HepG2 (cell line): ENCODE data around the gene SLC25A22. TPM values are rescaled to one million over a fixed set of nuclear protein-coding genes. Genes with fewer than 3 reads are reported as not detected.

Experiments used
- ATAC-seq: fragments of 200-7000 bp; cut with Tn5 transposase; 3 replicates; pipeline ENCODE4 v1.9.1; 2020; ENCODE audit warnings: mild to moderate bottlenecking, moderate library complexity
- BruUV-seq: library from RNA; stranded (reverse); fragments of 400-500 nt; replicated peaks from 2 replicates; lab custom pipeline; 2021; lab: Mats Ljungman, UMichigan
- CTCF ChIA-PET: fragments of 300-600 bp; formaldehyde crosslinking; extraction: SDS; loops from one replicate; lab custom pipeline; 2021; ENCODE audit warnings: low total read pairs, inconsistent platforms, low intra/inter-chr PET ratio; lab: Yijun Ruan, JAX
- POLR2A ChIA-PET: fragments of 350-600 bp; sonication (Branson Sonifier 250); formaldehyde crosslinking; loops from one replicate; lab custom pipeline; 2020; ENCODE audit warnings: antibody characterized with exemption, inconsistent platforms; lab: Yijun Ruan, JAX
- DNase-seq: peaks from one replicate; pipeline ENCODE4 v3.0.0-alpha.2; 2015; ENCODE audit warnings: low spot score
- FAIRE-seq: peaks from 3 replicates; lab custom pipeline; 2011; peaks lifted over from hg19 to GRCh38; lab: Jason Lieb, UNC
- H2AFZ ChIP-seq: one replicate; pipeline ENCODE4 v1.6.1; 2011; ENCODE audit warnings: low read length, inconsistent platforms
- H3K27ac ChIP-seq: fragments of 300-600 bp; 3 replicates; pipeline ENCODE4 v1.8.0; 2011; ENCODE audit warnings: mixed run types, mild to moderate bottlenecking, mixed read lengths, low read length, inconsistent platforms; ENCODE audit not compliant: insufficient read depth; ENCODE audit errors: extremely low read length
- H3K27me3 ChIP-seq, 2 experiments: fragments of 200-600 bp in 1 of 2; 2 replicates in 1 of 2; 3 replicates in 1 of 2; pipeline versions ENCODE4 v1.6.0 to v1.8.0; 2011; ENCODE audit warnings: low read length in 2 of 2, mild to moderate bottlenecking in 2 of 2, moderate library complexity in 2 of 2, inconsistent platforms in 1 of 2; ENCODE audit not compliant: insufficient read depth in 2 of 2, control insufficient read depth in 1 of 2
- H3K36me3 ChIP-seq, 2 experiments: fragments of 200-600 bp in 1 of 2; replicated peaks in 1 of 2; 2 replicates in 1 of 2; 3 replicates in 1 of 2; pipeline versions ENCODE4 v1.5.1 to v1.8.0; 2011; ENCODE audit warnings: low read length in 2 of 2, inconsistent platforms in 1 of 2; ENCODE audit not compliant: insufficient read depth in 2 of 2, control insufficient read depth in 1 of 2
- H3K4me1 ChIP-seq: 2 replicates; pipeline ENCODE4 v1.5.1; 2012; ENCODE audit warnings: low read length, inconsistent platforms; ENCODE audit not compliant: insufficient read depth
- H3K4me2 ChIP-seq: 2 replicates; pipeline ENCODE4 v1.6.0; 2011; ENCODE audit warnings: low read depth, low read length, inconsistent platforms
- H3K4me3 ChIP-seq, 3 experiments: fragments of 200-600 bp in 1 of 3; sonication (generic), shearing (Covaris generic) in 1 of 3; replicated peaks in 1 of 3; 2 replicates each; pipeline ENCODE4 v1.5.1; 2011 to 2016; ENCODE audit warnings: low read length in 3 of 3, inconsistent platforms in 2 of 3, low read depth in 2 of 3, mild to moderate bottlenecking in 2 of 3, control low read depth in 1 of 3, mixed read lengths in 1 of 3; ENCODE audit not compliant: insufficient read depth in 1 of 3
- H3K79me2 ChIP-seq: one replicate; pipeline ENCODE4 v1.6.1; 2011; ENCODE audit warnings: low read length, inconsistent platforms; ENCODE audit not compliant: insufficient read depth
- H3K9ac ChIP-seq: 2 replicates; pipeline ENCODE4 v1.6.0; 2011; ENCODE audit warnings: mild to moderate bottlenecking, low read depth, low read length, inconsistent platforms; ENCODE audit not compliant: insufficient read depth
- H3K9me3 ChIP-seq: 2 replicates; pipeline ENCODE4 v1.5.1; 2012; ENCODE audit warnings: mild to moderate bottlenecking, low read length
- H4K20me1 ChIP-seq: 2 replicates; pipeline ENCODE4 v1.6.0; 2011; ENCODE audit warnings: inconsistent platforms, mild to moderate bottlenecking, low read length, moderate library complexity; ENCODE audit not compliant: insufficient read depth
- HHEX ChIP-seq: IDR thresholded peaks from 2 replicates; pipeline ENCODE4 v1.6.1; 2016; ENCODE audit warnings: control low read depth
- MAFG ChIP-seq: sonication (generic); formaldehyde crosslinking; IDR thresholded peaks from 2 replicates; pipeline ENCODE4 v1.5.1; 2020; ENCODE audit warnings: mild to moderate bottlenecking, missing genetic modification reagents
- NPAS2 ChIP-seq: sonication (generic); formaldehyde crosslinking; IDR thresholded peaks from 2 replicates; pipeline ENCODE4 v1.8.0; 2022; ENCODE audit warnings: mild to moderate bottlenecking, missing genetic modification reagents, borderline replicate concordance
- RBFOX2 ChIP-seq: fragments of 200-400 bp; formaldehyde crosslinking; IDR thresholded peaks from 2 replicates; pipeline ENCODE4 v1.6.1; 2017; ENCODE audit warnings: low read depth, mild to moderate bottlenecking, low read length
- TBX2 ChIP-seq: sonication (generic); formaldehyde crosslinking; IDR thresholded peaks from 2 replicates; pipeline ENCODE4 v1.5.0; 2020; ENCODE audit warnings: missing genetic modification reagents, mild to moderate bottlenecking, borderline replicate concordance
- ZNF282 ChIP-seq: fragments of 450-650 bp; IDR thresholded peaks from 2 replicates; pipeline ENCODE4 v1.6.1; 2018; ENCODE audit not compliant: partially characterized antibody
- ZNF530 ChIP-seq: sonication (generic); formaldehyde crosslinking; IDR thresholded peaks from 2 replicates; pipeline ENCODE4 v1.5.0; 2020; ENCODE audit warnings: low read depth, mild to moderate bottlenecking, missing genetic modification reagents
- WGBS: methylation state at CpG from one replicate; pipeline ENCODE4 v1.1.6; 2017; ENCODE audit warnings: low lambda C conversion rate; 5-methylcytosine and 5-hydroxymethylcytosine counted together
- in situ Hi-C: cut with HindIII; loops from 2 replicates; pipeline ENCODE4 v1.10.0; 2017; ENCODE audit warnings: low pct_unique_long_range_greater_than_20kb; ENCODE audit not compliant: extremely low pct_ligation_motif_present
- intact Hi-C: fragments of 100-400 bp; cut with micrococcal nuclease; formaldehyde crosslinking; loops from one replicate; pipeline ENCODE4 v1.10.0; 2022; ENCODE audit not compliant: unreplicated experiment
- polyA plus RNA-seq, 8 experiments: library from polyadenylated mRNA; depleted of rRNA in 3 of 8; stranded (reverse) in 7 of 8; unstranded in 1 of 8; fragments of >200 nt; fragmentation: Illumina TruSeq in 4 of 8; extraction: Trizol in 4 of 8; gene quantifications; 2 replicates each; pipeline versions ENCODE4 v1.2.1 to v1.2.3, GENCODE V29; 2011 to 2016; ENCODE audit warnings: low read depth in 4 of 8, missing spikeins in 1 of 8, mixed read lengths in 1 of 8; ENCODE audit not compliant: insufficient read depth in 1 of 8
- total RNA-seq, 5 experiments: library from RNA; depleted of rRNA; stranded (reverse); fragments of >200 nt; fragmentation: Illumina TruSeq; extraction: Trizol; gene quantifications; 2 replicates each; pipeline ENCODE4 v1.2.3, GENCODE V29; 2016; ENCODE audit warnings: low read depth in 1 of 5
- TF ChIP-seq, protein P1 (sequence below): sonication (generic); formaldehyde crosslinking; IDR thresholded peaks from 2 replicates; pipeline ENCODE4 v1.4.0; 2020; ENCODE audit warnings: low read depth, missing genetic modification reagents

The SLC25A22 gene
- total and polyA plus RNA-seq, 2 of the 13 experiments (the other 11 are each of a cell fraction or from before 2014, with no cell fraction given): 12.4 to 19.2 TPM

GRCh38 chr11:823441-824291, 25.6 kb upstream of the SLC25A22 start:
- POLR2A ChIA-PET: interaction anchor here (9.2 to 11.6 kb wide), 2 partner anchors 10 to 18 kb away, joined by 141 to 264 read pairs; partner anchors contain the start of genes CD151, CRACR2B, POLR2L and TSPAN4

DNA sequence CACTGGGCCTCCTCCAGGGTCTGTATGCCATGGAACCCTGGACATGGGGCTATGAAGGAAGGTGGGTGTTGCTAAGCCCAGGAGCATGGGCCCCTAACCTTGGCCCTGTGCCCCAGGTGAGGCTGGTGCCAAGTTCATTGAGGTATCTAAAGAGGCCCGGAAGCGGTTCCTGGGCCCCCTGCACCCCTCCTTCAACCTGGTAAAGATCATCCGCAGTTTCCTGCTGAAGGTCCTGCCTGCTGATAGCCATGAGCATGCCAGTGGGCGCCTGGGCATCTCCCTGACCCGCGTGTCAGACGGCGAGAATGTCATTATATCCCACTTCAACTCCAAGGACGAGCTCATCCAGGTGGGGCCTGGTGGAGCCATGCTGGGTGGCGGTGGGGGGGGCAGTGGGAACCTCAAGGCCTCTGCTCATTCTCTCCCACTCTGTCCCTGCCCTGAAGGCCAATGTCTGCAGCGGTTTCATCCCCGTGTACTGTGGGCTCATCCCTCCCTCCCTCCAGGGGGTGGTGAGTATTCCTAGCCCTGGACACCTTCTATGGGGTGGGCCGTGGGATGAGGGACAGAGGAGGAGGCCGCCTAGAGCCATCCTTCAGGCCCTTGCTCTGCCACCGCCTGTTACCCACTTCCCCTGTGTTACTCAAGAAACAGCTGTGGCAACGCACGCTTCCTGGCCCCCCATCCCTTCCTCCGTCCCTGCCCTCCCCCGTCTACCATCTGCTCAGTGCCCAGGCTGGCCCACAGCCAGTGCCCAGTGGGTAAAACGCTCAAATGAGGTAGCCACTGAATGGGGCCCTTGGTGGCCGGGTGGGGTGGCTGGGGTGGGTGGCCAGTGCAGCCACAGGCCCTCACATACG, 23.7 kb upstream of the SLC25A22 start:
- Histone ChIP-seq H3K4me2 (peak overlapping the region; percentile 98), H3K36me3 (peaks cover 8 to 22% of the 10 kb centered on the region in 2 experiments; a peak in 4 of 5 replicates), H3K9me3 (no peaks in the 10 kb centered on the region), H3K27ac (peak overlapping the region; percentile 92), H4K20me1 (peaks cover 20% of the 10 kb centered on the region), H3K9ac (0 out of 2 replicates have a peak overlapping the region, but pooled peaks have one; percentile 92), H3K27me3 (no peaks in the 10 kb centered on the region; a peak in 1 of 5 replicates), H2AFZ (no peak overlapping the region), H3K79me2 (peaks cover 20% of the 10 kb centered on the region), H3K4me3 (peak overlapping the region in 2 of 3 experiments; percentile 94 to 98; a peak in 3 of 6 replicates), H3K4me1 (peaks cover 43% of the 10 kb centered on the region)
- no TSS peak for BruUV-seq
- no peak for DNase-seq
- ChIA-PET CTCF (no interaction called here), POLR2A (interaction anchor here (2.2 to 9.2 kb wide), 5 partner anchors 9 to 25 kb away, joined by 9 to 264 read pairs (median 56); partner anchors contain the start of genes CD151, CRACR2B, PIDD1 and RPLP2)
- WGBS: 94% methylated on average over 20 of the region's 22 CpGs
- in situ Hi-C loops: no loop called here
- intact Hi-C loops: no loop called here
- no peak for FAIRE-seq
- no peak for ATAC-seq
- TF ChIP-seq HHEX: no peak
- TF ChIP-seq MAFG (CRISPR knock-in tag): no peak
- 0 out of 2 replicates have a peak, but pooled peaks have one; percentile 22 for TF ChIP-seq TBX2 (CRISPR knock-in tag)
- TF ChIP-seq, protein P1, sequence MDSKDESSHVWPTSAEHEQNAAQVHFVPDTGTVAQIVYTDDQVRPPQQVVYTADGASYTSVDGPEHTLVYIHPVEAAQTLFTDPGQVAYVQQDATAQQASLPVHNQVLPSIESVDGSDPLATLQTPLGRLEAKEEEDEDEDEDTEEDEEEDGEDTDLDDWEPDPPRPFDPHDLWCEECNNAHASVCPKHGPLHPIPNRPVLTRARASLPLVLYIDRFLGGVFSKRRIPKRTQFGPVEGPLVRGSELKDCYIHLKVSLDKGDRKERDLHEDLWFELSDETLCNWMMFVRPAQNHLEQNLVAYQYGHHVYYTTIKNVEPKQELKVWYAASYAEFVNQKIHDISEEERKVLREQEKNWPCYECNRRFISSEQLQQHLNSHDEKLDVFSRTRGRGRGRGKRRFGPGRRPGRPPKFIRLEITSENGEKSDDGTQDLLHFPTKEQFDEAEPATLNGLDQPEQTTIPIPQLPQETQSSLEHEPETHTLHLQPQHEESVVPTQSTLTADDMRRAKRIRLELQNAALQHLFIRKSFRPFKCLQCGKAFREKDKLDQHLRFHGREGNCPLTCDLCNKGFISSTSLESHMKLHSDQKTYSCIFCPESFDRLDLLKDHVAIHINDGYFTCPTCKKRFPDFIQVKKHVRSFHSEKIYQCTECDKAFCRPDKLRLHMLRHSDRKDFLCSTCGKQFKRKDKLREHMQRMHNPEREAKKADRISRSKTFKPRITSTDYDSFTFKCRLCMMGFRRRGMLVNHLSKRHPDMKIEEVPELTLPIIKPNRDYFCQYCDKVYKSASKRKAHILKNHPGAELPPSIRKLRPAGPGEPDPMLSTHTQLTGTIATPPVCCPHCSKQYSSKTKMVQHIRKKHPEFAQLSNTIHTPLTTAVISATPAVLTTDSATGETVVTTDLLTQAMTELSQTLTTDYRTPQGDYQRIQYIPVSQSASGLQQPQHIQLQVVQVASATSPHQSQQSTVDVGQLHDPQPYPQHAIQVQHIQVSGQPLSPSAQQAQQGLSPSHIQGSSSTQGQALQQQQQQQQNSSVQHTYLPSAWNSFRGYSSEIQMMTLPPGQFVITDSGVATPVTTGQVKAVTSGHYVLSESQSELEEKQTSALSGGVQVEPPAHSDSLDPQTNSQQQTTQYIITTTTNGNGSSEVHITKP: no peak
- no peak for TF ChIP-seq NPAS2 (CRISPR knock-in tag)
- TF ChIP-seq ZNF530 (CRISPR knock-in tag): no peak
- peak; percentile 36; the same call in 1 of the 2 replicates for TF ChIP-seq RBFOX2
- TF ChIP-seq ZNF282: no peak

More at GRCh38 chr11:823441-824291, 25.6 kb upstream of the SLC25A22 start:
- Histone ChIP-seq H3K4me2 (no peak overlapping the region), H3K36me3 (peaks cover 8 to 22% of the 10 kb centered on the region in 2 experiments; a peak in 4 of 5 replicates), H3K4me1 (peaks cover 48% of the 10 kb centered on the region), H3K9ac (no peak overlapping the region), H2AFZ (no peak overlapping the region), H3K79me2 (peaks cover 20% of the 10 kb centered on the region), H3K9me3 (no peaks in the 10 kb centered on the region), H3K4me3 (no peak overlapping the region), H3K27me3 (no peaks in the 10 kb centered on the region; a peak in 1 of 5 replicates), H3K27ac (no peak overlapping the region), H4K20me1 (peaks cover 20% of the 10 kb centered on the region)
- TF ChIP-seq RBFOX2: peak; percentile 67
- TF ChIP-seq HHEX: no peak
- ATAC-seq (no peak), DNase-seq (no peak), FAIRE-seq (no peak)
- BruUV-seq: no TSS peak
- CTCF ChIA-PET: no interaction called here
- WGBS: 99% methylated on average over 21 of the region's 53 CpGs
- in situ Hi-C loops: no loop called here
- intact Hi-C loops: no loop called here
